Glomerular visceral epithelial cell (primary cell): ENCODE results near the gene CNTN1.

Experiments
- DNase-seq: peaks from one replicate; pipeline ENCODE4 v3.0.0-alpha.2; 2016; ENCODE audit errors: extremely low spot score

Gene CNTN1

DNA sequence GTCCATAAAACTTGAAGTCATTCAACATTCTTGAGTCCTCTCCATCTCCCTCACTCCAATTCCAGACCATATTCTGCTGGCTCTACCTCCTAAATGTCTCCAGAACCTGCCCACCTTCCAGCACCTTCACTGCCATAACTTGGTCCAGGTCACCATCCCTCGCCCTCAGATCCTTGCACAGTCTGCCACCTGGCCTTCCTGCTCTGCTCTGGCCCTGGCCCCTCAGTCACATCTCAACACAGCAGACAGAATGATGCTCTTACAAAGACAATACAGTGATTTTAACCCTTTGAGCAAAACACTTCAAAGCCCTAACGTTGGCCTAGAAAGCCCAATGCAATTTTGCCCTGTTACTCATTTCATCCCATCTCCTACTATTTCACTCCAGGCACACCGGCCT lies 414.1 kb downstream of the CNTN1 start:
- DNase-seq = no peak

DNA sequence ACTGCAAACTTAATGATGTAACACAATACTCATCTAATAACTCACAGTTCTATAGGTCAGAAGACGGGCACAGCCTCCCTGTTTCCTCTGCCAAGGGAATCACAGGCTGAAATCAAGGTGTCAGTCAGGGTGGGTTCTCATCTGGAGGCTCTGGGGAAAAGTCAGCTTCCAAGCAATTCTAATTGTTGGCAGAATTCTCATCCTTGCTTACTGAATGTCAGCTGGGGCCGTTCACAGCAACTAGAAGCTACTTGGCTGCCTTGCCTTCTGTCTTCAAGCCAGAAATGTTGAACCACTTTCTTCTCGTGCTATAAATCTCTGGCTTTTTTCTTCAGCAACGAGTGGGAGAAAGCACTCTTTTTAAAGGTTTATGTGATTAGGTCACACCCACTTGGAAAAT lies 415.8 kb downstream of the CNTN1 start:
- no peak for DNase-seq

- DNase-seq = no peak
These were observed 420.7 kb downstream of the CNTN1 start for GRCh38 chr12:41112903-41113302.

- no peak for DNase-seq
These were observed 428.0 kb downstream of the CNTN1 start for GRCh38 chr12:41120211-41120610.

DNA sequence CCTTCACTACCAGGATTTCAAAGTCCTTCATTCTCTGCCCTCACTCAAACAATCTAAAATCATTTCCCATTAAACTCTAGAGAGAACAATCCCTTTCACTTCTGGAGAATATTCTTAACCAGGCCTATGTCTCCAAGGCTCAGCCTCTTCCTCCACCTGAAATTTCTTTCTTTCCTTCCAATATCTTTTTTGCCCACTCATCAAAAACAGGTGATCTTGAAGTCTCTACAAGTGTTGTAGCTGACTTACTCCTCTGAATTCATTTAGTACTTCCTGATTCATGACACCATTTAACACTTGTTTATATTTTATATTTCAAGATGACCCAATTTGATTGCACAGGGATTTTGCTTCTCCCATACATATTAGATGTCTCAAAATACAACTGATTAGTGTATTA lies 429.1 kb downstream of the CNTN1 start:
- DNase-seq = no peak
